Large intestine (tissue), 3 donors: ENCODE measurements around the gene CD209. TPM values are rescaled to one million over a fixed set of nuclear protein-coding genes. Genes with fewer than 3 reads are reported as not detected.

Experiments
- DNase-seq, 2 donors: peaks; one replicate each; pipeline versions ENCODE4 v3.0.0 to v3.0.0-alpha.2; 2013
- H3K27ac ChIP-seq: one replicate; pipeline ENCODE4 v1.5.1; 2013; ENCODE audit warnings: low read length
- H3K27me3 ChIP-seq: 2 replicates; pipeline ENCODE4 v1.6.1; 2013; ENCODE audit warnings: low read length; ENCODE audit not compliant: control insufficient read depth, insufficient read depth
- H3K36me3 ChIP-seq: 2 replicates; pipeline ENCODE4 v1.6.1; 2013; ENCODE audit warnings: low read length; ENCODE audit not compliant: control insufficient read depth, insufficient read depth
- H3K4me1 ChIP-seq: one replicate; pipeline ENCODE4 v1.6.1; 2013; ENCODE audit warnings: low read length; ENCODE audit not compliant: control insufficient read depth, insufficient read depth
- H3K4me3 ChIP-seq: one replicate; pipeline ENCODE4 v1.5.1; 2013; ENCODE audit warnings: low read length
- H3K9me3 ChIP-seq: one replicate; pipeline ENCODE4 v1.6.1; 2013; ENCODE audit warnings: mild to moderate bottlenecking, low read depth, low read length, moderate library complexity; ENCODE audit not compliant: control insufficient read depth
- WGBS: methylation state at CpG from one replicate; pipeline ENCODE4 v1.1.5; 2013; ENCODE audit warnings: low lambda C conversion rate; ENCODE audit not compliant: insufficient coverage; 5-methylcytosine and 5-hydroxymethylcytosine counted together
- polyA plus RNA-seq: library from polyadenylated mRNA; unstranded; fragments of 120-200 nt; gene quantifications from one replicate; pipeline ENCODE4 v1.2.1, GENCODE V29; 2013

The CD209 gene
- polyA plus RNA-seq, 1 donor = 14.4 TPM

DNA sequence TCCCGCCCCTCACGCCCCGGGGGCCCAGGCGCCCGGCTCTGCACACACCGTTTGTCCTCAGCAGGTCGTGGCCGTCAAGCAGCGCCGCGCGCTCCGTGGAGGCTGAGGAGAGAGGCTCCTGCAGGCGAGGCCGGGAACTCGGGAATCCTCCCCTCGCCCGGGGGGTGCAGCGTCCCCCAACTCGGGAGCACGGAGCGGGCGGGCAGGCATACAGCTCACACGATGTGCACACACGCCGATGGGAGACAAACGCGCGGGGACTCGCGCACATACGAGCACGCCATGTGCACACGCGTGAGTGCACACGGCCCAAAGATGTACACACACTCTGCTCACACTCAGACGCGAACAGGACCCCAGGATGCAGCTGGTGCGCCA lies 16.1 kb downstream of the CD209 start:
- DNase-seq = no peak
- Histone ChIP-seq H3K4me1 (no peaks in the 10 kb centered on the region), H3K27ac (no peak overlapping the region), H3K9me3 (peaks cover 6% of the 10 kb centered on the region), H3K36me3 (no peaks in the 10 kb centered on the region), H3K4me3 (no peak overlapping the region), H3K27me3 (peaks cover 58% of the 10 kb centered on the region)
- WGBS = no CpG with 5 or more reads among the region's 39 CpGs

GRCh38 chr19:7730286-7731217 lies 16.8 kb downstream of the CD209 start:
- Histone ChIP-seq H3K27ac (no peak overlapping the region), H3K4me3 (no peak overlapping the region), H3K27me3 (peaks cover 55% of the 10 kb centered on the region), H3K36me3 (no peaks in the 10 kb centered on the region), H3K9me3 (peaks cover 6% of the 10 kb centered on the region), H3K4me1 (no peaks in the 10 kb centered on the region)
- DNase-seq = no peak
- WGBS = no CpG with 5 or more reads among the region's 78 CpGs

DNA sequence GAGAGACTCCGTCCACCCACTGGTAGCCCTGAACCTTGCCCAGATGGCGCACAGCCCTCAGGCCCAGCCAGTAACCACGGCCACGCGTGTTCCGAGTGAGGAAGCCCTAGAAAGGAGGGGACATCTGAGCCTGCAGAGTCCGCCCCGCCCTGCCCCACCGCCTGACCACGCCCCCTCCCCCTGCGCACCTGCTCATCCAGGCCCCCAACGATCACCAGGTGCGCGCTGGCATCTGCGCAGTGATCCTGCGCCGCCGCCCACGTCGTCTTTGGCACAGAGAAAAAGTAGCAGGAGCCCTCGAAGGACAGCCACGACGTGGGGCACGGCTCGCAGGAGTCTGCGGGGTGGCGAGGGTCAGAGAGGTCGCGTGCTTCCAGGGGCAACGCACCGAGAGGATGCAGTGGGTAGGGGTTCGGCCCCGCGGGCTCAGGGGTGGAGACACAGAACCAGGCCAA lies 17.5 kb downstream of the CD209 start:
- Histone ChIP-seq H3K9me3 (peaks cover 6% of the 10 kb centered on the region), H3K36me3 (no peaks in the 10 kb centered on the region), H3K27me3 (peaks cover 55% of the 10 kb centered on the region), H3K4me3 (no peak overlapping the region), H3K27ac (no peak overlapping the region), H3K4me1 (no peaks in the 10 kb centered on the region)
- DNase-seq = no peak
- no CpG with 5 or more reads among the region's 34 CpGs for WGBS

DNA sequence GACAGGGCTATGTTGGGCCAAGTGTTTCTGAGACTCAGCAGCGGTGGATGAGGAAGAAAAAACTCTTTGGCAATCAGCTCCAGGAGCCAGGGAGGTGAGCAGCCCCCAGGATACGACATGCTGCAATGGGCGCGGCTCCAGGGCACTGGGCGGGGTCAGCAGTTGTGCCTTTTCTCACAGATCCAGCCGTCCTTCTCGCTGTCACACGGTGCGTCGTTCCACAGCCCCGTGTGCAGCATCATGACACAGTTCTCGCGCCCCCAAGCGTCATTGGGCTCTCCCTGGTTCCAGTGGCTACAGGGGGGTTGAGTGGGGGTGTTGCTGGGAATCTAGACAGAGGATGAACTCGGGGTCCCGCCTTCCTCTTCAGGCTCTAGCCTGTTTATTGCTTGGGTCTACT lies 18.1 kb downstream of the CD209 start:
- Histone ChIP-seq H3K36me3 (no peaks in the 10 kb centered on the region), H3K4me3 (no peak overlapping the region), H3K4me1 (no peaks in the 10 kb centered on the region), H3K27ac (no peak overlapping the region), H3K9me3 (peaks cover 6% of the 10 kb centered on the region), H3K27me3 (peaks cover 52% of the 10 kb centered on the region)
- no peak for DNase-seq
- WGBS = no CpG with 5 or more reads among the region's 16 CpGs

DNA sequence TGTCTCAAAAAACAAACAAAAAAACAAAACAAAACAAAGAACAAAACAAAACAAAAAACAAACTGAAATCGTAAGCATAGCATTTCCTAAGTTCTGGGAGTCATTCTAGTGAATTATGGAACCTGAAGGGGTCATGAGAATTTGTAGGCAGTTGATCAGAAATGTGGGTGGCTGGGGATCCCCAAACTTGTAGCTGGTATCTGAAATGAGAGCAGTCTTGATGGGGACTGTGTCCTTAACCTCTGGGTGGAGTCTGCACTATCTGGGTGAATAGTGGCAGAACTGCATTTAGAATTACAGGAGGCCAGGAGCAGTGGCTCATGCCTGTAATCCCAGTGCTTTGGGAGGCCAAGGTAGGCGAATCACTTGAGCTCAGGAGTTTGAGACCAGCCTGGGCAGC lies 21.5 kb downstream of the CD209 start:
- peaks cover 2% of the 10 kb centered on the region for H3K9me3 ChIP-seq
- peaks cover 37% of the 10 kb centered on the region for H3K27me3 ChIP-seq

GRCh38 chr19:7722231-7722651 lies 25.1 kb downstream of the CD209 start:
- no peak for DNase-seq
- H3K9me3 ChIP-seq = no peaks in the 10 kb centered on the region
- no peak overlapping the region for H3K27ac ChIP-seq
- H3K36me3 ChIP-seq = no peaks in the 10 kb centered on the region
- H3K27me3 ChIP-seq = peaks cover 2% of the 10 kb centered on the region
- H3K4me1 ChIP-seq = no peaks in the 10 kb centered on the region
- no peak overlapping the region for H3K4me3 ChIP-seq
- no CpG with 5 or more reads among the region's 5 CpGs for WGBS

More for the DNA sequence above, 21.5 kb downstream of the CD209 start:
- no peaks in the 10 kb centered on the region for H3K36me3 ChIP-seq
- H3K27ac ChIP-seq = no peak overlapping the region
- WGBS = 67% methylated on average over 1 of the region's 2 CpGs
- no peak for DNase-seq
- H3K4me1 ChIP-seq = no peaks in the 10 kb centered on the region
- H3K4me3 ChIP-seq = no peak overlapping the region

DNA sequence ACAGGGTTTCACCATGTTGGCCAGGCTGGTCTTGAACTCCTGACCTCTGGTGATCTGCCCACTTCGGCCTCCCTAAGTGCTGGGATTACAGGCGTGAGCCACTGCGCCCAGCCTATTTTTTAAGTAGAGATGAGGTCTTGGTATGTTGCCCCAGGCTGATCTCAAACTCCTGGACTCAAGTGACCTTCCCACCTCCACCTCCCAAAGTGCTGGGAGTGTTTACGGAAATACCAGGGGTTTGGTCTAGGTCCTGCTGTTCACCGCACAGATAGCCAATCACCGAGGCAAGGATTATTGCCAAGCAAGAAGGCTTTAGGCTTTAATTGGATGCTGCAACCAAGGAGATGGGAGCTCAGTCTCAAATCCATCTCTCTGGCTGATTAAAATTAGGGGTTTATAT lies 27.0 kb downstream of the CD209 start:
- no peak overlapping the region for H3K27ac ChIP-seq
- no peaks in the 10 kb centered on the region for H3K9me3 ChIP-seq
- H3K4me1 ChIP-seq = no peaks in the 10 kb centered on the region
- no peak for DNase-seq
- peaks cover 2% of the 10 kb centered on the region for H3K27me3 ChIP-seq
- whole genome bisulfite sequencing = no CpG with 5 or more reads among the region's 6 CpGs
- no peak overlapping the region for H3K4me3 ChIP-seq
- H3K36me3 ChIP-seq = no peaks in the 10 kb centered on the region

- Histone ChIP-seq H3K27ac (no peak overlapping the region), H3K4me1 (no peaks in the 10 kb centered on the region), H3K27me3 (peaks cover 2% of the 10 kb centered on the region), H3K9me3 (no peaks in the 10 kb centered on the region), H3K36me3 (no peaks in the 10 kb centered on the region), H3K4me3 (no peak overlapping the region)
- no CpG with 5 or more reads among the region's 8 CpGs for WGBS
- DNase-seq = no peak
These were observed 28.7 kb downstream of the CD209 start for GRCh38 chr19:7718668-7719067.

GRCh38 chr19:7716762-7717161 lies 30.6 kb downstream of the CD209 start:
- Histone ChIP-seq H3K27ac (no peak overlapping the region), H3K4me3 (no peak overlapping the region), H3K27me3 (no peaks in the 10 kb centered on the region), H3K4me1 (no peaks in the 10 kb centered on the region), H3K9me3 (no peaks in the 10 kb centered on the region), H3K36me3 (no peaks in the 10 kb centered on the region)
- no peak for DNase-seq
- WGBS = no CpG with 5 or more reads among the region's 1 CpG

DNA sequence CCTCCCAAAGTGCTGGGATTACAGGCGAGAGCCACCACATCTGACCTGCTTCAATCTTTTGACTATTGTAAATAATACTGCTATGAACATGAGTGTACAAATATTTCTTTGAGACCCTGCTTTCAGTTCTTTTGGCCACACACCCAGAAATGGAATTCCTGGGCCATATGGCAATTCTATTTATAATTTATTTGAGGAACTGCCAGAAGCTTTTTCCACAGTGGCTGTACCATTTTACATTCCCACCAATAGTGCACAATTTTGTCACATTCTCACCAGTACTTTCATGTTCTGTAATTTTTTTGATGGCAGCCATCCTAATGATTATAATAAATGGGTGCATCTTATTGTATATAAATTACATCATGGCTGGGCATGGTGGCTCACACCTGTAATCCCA lies 31.7 kb downstream of the CD209 start:
- Histone ChIP-seq H3K27ac (no peak overlapping the region), H3K4me1 (no peaks in the 10 kb centered on the region), H3K9me3 (no peaks in the 10 kb centered on the region), H3K4me3 (no peak overlapping the region), H3K36me3 (no peaks in the 10 kb centered on the region), H3K27me3 (no peaks in the 10 kb centered on the region)
- WGBS = no CpG with 5 or more reads among the region's 1 CpG
- no peak for DNase-seq

DNA sequence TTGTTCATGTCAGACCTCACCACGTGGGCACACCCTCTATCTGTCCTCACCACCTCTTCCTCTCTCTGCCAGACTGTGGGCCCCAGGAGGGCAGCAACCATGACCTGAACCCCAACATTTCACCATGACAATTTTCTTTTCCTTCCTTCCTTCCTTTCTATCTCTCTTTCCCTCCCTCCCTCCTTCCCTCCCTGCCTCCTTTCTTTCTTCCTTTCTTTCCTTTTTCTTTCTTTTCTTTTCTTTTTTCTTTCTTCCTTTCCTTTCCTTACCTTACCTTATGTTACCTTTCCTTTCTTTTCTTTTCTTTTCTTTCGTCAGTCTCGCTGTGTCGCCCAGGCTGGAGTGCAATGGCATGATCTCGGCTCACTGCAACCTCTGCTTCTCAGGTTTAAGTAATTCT lies 36.7 kb downstream of the CD209 start:
- no peaks in the 10 kb centered on the region for H3K36me3 ChIP-seq
- H3K4me1 ChIP-seq = no peaks in the 10 kb centered on the region
- H3K27ac ChIP-seq = no peak overlapping the region
- H3K9me3 ChIP-seq = no peaks in the 10 kb centered on the region
- no peak for DNase-seq
- no peak overlapping the region for H3K4me3 ChIP-seq
- no peaks in the 10 kb centered on the region for H3K27me3 ChIP-seq
- 88% methylated on average over 4 of the region's 5 CpGs for WGBS
